ENCODE results near the gene ASAP3. TPM values are rescaled to one million over a fixed set of nuclear protein-coding genes. Genes with fewer than 3 reads are reported as not detected.

The ASAP3 gene
- total RNA-seq, 2 donors from 2014 or later, result 38.6 to 47.2 TPM

GRCh38 chr1:23526329-23527041 is 42.5 kb upstream of the ASAP3 start:
- no peak overlapping the region for H3K4me3 ChIP-seq
- TF ChIP-seq CTCF (IDR thresholded peaks at IDR 0.05), result no peak
- H3K9me3 ChIP-seq, result no peaks in the 10 kb centered on the region
- no peaks in the 10 kb centered on the region for H3K27me3 ChIP-seq
- H3K27ac ChIP-seq, result no peak overlapping the region
- peaks cover 0 to 31% of the 10 kb centered on the region in 2 donors for H3K4me1 ChIP-seq
- DNase-seq (ENCODE audit: low spot score), result no peak
- no peaks in the 10 kb centered on the region for H3K36me3 ChIP-seq

GRCh38 chr1:23525558-23526250 is 41.7 kb upstream of the ASAP3 start:
- peaks cover 0 to 26% of the 10 kb centered on the region in 2 donors for H3K4me1 ChIP-seq
- no peaks in the 10 kb centered on the region for H3K36me3 ChIP-seq
- no peak for DNase-seq (ENCODE audit: low spot score)
- H3K4me3 ChIP-seq, result no peak overlapping the region
- no peaks in the 10 kb centered on the region for H3K9me3 ChIP-seq
- no peaks in the 10 kb centered on the region for H3K27me3 ChIP-seq
- H3K27ac ChIP-seq, result no peak overlapping the region
- TF ChIP-seq CTCF (IDR thresholded peaks at IDR 0.05), result no peak

- no peak overlapping the region for H3K27ac ChIP-seq
- peaks cover 0 to 18% of the 10 kb centered on the region in 2 donors for H3K4me1 ChIP-seq
- DNase-seq (ENCODE audit: low spot score), result no peak
- no peak for TF ChIP-seq CTCF (IDR thresholded peaks at IDR 0.05)
- no peaks in the 10 kb centered on the region for H3K36me3 ChIP-seq
- H3K27me3 ChIP-seq, result no peaks in the 10 kb centered on the region
- no peak overlapping the region for H3K4me3 ChIP-seq
- H3K9me3 ChIP-seq, result no peaks in the 10 kb centered on the region
Observed at GRCh38 chr1:23524716-23525401, 40.9 kb upstream of the ASAP3 start.

- no peaks in the 10 kb centered on the region for H3K36me3 ChIP-seq
- no peak for TF ChIP-seq CTCF (IDR thresholded peaks at IDR 0.05)
- peaks cover 0 to 11% of the 10 kb centered on the region in 2 donors for H3K4me1 ChIP-seq
- no peak overlapping the region for H3K4me3 ChIP-seq
- DNase-seq (ENCODE audit: low spot score), result no peak
- H3K27me3 ChIP-seq, result no peaks in the 10 kb centered on the region
- no peaks in the 10 kb centered on the region for H3K9me3 ChIP-seq
- H3K27ac ChIP-seq, result no peak overlapping the region
Observed at GRCh38 chr1:23524163-23524562, 40.2 kb upstream of the ASAP3 start.

GRCh38 chr1:23522244-23522982 is 38.4 kb upstream of the ASAP3 start:
- no peaks in the 10 kb centered on the region for H3K4me1 ChIP-seq
- TF ChIP-seq CTCF (IDR thresholded peaks at IDR 0.05), result no peak
- H3K9me3 ChIP-seq, result no peaks in the 10 kb centered on the region
- H3K27ac ChIP-seq, result no peak overlapping the region
- H3K4me3 ChIP-seq, result no peak overlapping the region
- no peaks in the 10 kb centered on the region for H3K36me3 ChIP-seq
- H3K27me3 ChIP-seq, result no peaks in the 10 kb centered on the region
- no peak for DNase-seq (ENCODE audit: low spot score)

Data from right atrium auricular region (tissue), 2 donors.